Hepatocyte (in vitro differentiated cells): ENCODE data around the gene OPA3. TPM values are rescaled to one million over a fixed set of nuclear protein-coding genes. Genes with fewer than 3 reads are reported as not detected.
A peak's percentile ranks its signal among the peaks of the same experiment; 100 is the strongest.

ENCODE experiments used
- DNase-seq: peaks from one replicate; pipeline ENCODE4 v3.0.0-alpha.2; 2016; ENCODE audit warnings: low spot score
- H2AFZ ChIP-seq: fragments of 200-600 bp; sonication (generic); 2 replicates; pipeline ENCODE4 v1.6.0; 2016; ENCODE audit warnings: antibody characterized with exemption, mild to moderate bottlenecking
- H3K27ac ChIP-seq: fragments of 200-600 bp; sonication (generic); 2 replicates; pipeline ENCODE4 v1.5.1; 2016; ENCODE audit warnings: mild to moderate bottlenecking
- H3K27me3 ChIP-seq: fragments of 200-600 bp; sonication (generic); 2 replicates; pipeline ENCODE4 v1.6.1; 2016
- H3K36me3 ChIP-seq: fragments of 200-600 bp; sonication (generic); replicated peaks from 2 replicates; pipeline ENCODE4 v1.5.1; 2016; ENCODE audit warnings: low read depth; ENCODE audit not compliant: insufficient read depth
- H3K4me1 ChIP-seq: fragments of 200-600 bp; sonication (generic); 2 replicates; pipeline ENCODE4 v1.5.1; 2016; ENCODE audit warnings: mild to moderate bottlenecking, moderate library complexity; ENCODE audit not compliant: insufficient read depth
- H3K4me2 ChIP-seq: fragments of 200-600 bp; sonication (generic); 2 replicates; pipeline ENCODE4 v1.6.0; 2016
- H3K4me3 ChIP-seq: fragments of 200-600 bp; sonication (generic); 2 replicates; pipeline ENCODE4 v1.5.1; 2016; ENCODE audit warnings: mild to moderate bottlenecking
- H3K79me2 ChIP-seq: fragments of 200-600 bp; sonication (generic); 2 replicates; pipeline ENCODE4 v1.6.0; 2017; ENCODE audit warnings: mild to moderate bottlenecking
- H3K9me2 ChIP-seq: fragments of 200-600 bp; sonication (generic); replicated peaks from 2 replicates; pipeline ENCODE4 v1.6.0; 2017; ENCODE audit warnings: mild to moderate bottlenecking; ENCODE audit not compliant: insufficient read depth
- H3K9me3 ChIP-seq: fragments of 200-600 bp; sonication (generic); 2 replicates; pipeline ENCODE4 v1.5.1; 2016; ENCODE audit warnings: low read depth, mild to moderate bottlenecking
- H4K20me1 ChIP-seq: fragments of 200-600 bp; sonication (generic); 2 replicates; pipeline ENCODE4 v1.6.0; 2016; ENCODE audit warnings: mild to moderate bottlenecking; ENCODE audit not compliant: insufficient read depth, poor library complexity, severe bottlenecking
- EZH2 ChIP-seq: fragments of 200-600 bp; sonication (generic); IDR thresholded peaks from 2 replicates; pipeline ENCODE4 v1.6.1; 2016; ENCODE audit warnings: antibody characterized with exemption, mild to moderate bottlenecking, borderline replicate concordance
- EZH2phosphoT487 ChIP-seq: fragments of 200-600 bp; sonication (generic); IDR thresholded peaks from one replicate; pipeline ENCODE4 v1.6.1; 2018; ENCODE audit warnings: antibody characterized with exemption, mild to moderate bottlenecking, low read depth, moderate library complexity; ENCODE audit not compliant: unreplicated experiment, severe bottlenecking
- WGBS: methylation state at CpG from one replicate; pipeline ENCODE4 v1.1.6; 2016; ENCODE audit warnings: low lambda C conversion rate; ENCODE audit errors: missing lambda C conversion rate; 5-methylcytosine and 5-hydroxymethylcytosine counted together
- polyA plus RNA-seq: library from polyadenylated mRNA; unstranded; fragments of >200 nt; fragmentation: Nextera tagmentation; extraction: Ambion mirVana; gene quantifications from 2 replicates; pipeline ENCODE4 v1.2.1, GENCODE V29; 2016
- total RNA-seq: library from RNA; depleted of rRNA; stranded (reverse); fragments of >200 nt; gene quantifications from 2 replicates; pipeline ENCODE4 v1.2.3, GENCODE V29; 2014
- TF ChIP-seq, protein P1 (sequence below): fragments of 200-600 bp; sonication (generic); IDR thresholded peaks from 2 replicates; pipeline ENCODE4 v1.5.1; 2016; ENCODE audit warnings: antibody characterized with exemption, mild to moderate bottlenecking; ENCODE audit not compliant: poor library complexity

The OPA3 gene
- total and polyA plus RNA-seq, 2 experiments from 2014 or later, result 15.0 to 15.1 TPM

- WGBS, result 95% methylated on average over 18 of the region's 20 CpGs
- Histone ChIP-seq H3K4me3 (no peak overlapping the region), H3K4me2 (no peak overlapping the region), H2AFZ (no peak overlapping the region), H3K27ac (no peak overlapping the region), H3K4me1 (peaks cover 6% of the 10 kb centered on the region), H3K27me3 (no peaks in the 10 kb centered on the region), H3K36me3 (no peaks in the 10 kb centered on the region), H3K9me3 (no peaks in the 10 kb centered on the region), H3K9me2 (no peaks in the 10 kb centered on the region), H3K79me2 (no peaks in the 10 kb centered on the region), H4K20me1 (no peaks in the 10 kb centered on the region)
- TF ChIP-seq, protein P1, sequence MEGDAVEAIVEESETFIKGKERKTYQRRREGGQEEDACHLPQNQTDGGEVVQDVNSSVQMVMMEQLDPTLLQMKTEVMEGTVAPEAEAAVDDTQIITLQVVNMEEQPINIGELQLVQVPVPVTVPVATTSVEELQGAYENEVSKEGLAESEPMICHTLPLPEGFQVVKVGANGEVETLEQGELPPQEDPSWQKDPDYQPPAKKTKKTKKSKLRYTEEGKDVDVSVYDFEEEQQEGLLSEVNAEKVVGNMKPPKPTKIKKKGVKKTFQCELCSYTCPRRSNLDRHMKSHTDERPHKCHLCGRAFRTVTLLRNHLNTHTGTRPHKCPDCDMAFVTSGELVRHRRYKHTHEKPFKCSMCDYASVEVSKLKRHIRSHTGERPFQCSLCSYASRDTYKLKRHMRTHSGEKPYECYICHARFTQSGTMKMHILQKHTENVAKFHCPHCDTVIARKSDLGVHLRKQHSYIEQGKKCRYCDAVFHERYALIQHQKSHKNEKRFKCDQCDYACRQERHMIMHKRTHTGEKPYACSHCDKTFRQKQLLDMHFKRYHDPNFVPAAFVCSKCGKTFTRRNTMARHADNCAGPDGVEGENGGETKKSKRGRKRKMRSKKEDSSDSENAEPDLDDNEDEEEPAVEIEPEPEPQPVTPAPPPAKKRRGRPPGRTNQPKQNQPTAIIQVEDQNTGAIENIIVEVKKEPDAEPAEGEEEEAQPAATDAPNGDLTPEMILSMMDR, result no peak
- TF ChIP-seq EZH2, result no peak
- no peak for TF ChIP-seq EZH2phosphoT487
- DNase-seq, result no peak
Measured at GRCh38 chr19:45489216-45489855, 95.3 kb downstream of the OPA3 start.

- 94% methylated on average over 9 of the region's 15 CpGs for WGBS
- no peaks in the 10 kb centered on the region for H3K9me3 ChIP-seq
- H3K27me3 ChIP-seq, result no peaks in the 10 kb centered on the region
- H3K79me2 ChIP-seq, result no peaks in the 10 kb centered on the region
- no peak overlapping the region for H3K4me2 ChIP-seq
- H2AFZ ChIP-seq, result no peak overlapping the region
- no peak overlapping the region for H3K27ac ChIP-seq
- H3K4me1 ChIP-seq, result peaks cover 6% of the 10 kb centered on the region
- H3K36me3 ChIP-seq, result no peaks in the 10 kb centered on the region
- TF ChIP-seq EZH2 (no peak), EZH2phosphoT487 (no peak)
- TF ChIP-seq, protein P1, result no peak
- H3K9me2 ChIP-seq, result no peaks in the 10 kb centered on the region
- H3K4me3 ChIP-seq, result no peak overlapping the region
- DNase-seq, result no peak
- no peaks in the 10 kb centered on the region for H4K20me1 ChIP-seq
Measured at GRCh38 chr19:45488708-45489107, 95.9 kb downstream of the OPA3 start.

DNA sequence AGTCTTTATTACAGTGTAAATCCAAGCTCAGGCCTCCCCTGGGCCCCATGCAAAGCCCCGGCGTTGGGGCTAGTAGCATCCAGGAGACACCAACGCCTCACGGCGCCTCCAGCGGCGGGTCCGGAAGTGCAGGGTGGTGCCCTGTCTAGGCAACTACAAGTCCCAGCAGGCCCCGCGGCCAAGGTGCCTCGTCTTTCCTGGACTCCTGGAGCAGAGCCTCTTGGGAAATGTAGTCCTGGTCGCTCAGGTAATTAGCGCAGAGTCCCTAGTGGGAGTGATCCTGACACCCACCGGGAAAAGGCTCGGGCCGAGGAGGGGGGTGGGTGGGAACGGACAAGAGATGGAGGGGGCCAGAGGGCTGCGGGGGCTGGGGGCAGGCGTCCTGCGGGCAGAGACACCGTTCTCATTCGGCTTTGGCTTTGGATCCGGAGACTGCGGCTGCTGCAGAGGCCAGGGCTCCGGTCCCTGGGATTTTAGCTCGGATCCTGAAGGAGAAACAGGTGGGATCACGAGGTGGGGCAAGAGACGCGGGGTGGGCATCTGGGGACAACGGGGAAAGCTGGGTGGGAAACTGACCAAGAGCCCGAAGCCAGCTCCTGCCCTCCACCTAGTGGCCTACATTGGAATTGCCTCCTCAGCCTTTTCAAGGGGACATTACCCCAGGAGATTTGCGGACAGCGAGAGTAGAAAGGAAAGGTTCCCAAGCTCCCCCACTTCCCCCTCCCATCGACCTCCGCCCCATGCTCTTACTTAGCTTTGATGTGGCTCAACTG is 99.1 kb downstream of the OPA3 start:
- 2% methylated on average over 18 of the region's 35 CpGs for WGBS
- no peaks in the 10 kb centered on the region for H4K20me1 ChIP-seq
- TF ChIP-seq EZH2 (no peak), EZH2phosphoT487 (no peak)
- TF ChIP-seq, protein P1, result peak; percentile 62
- no peaks in the 10 kb centered on the region for H3K36me3 ChIP-seq
- no peaks in the 10 kb centered on the region for H3K27me3 ChIP-seq
- H3K4me3 ChIP-seq, result peak overlapping the region; percentile 78
- H3K4me2 ChIP-seq, result peak overlapping the region; percentile 95
- no peaks in the 10 kb centered on the region for H3K79me2 ChIP-seq
- no peaks in the 10 kb centered on the region for H3K9me2 ChIP-seq
- peak overlapping the region; percentile 78 for H2AFZ ChIP-seq
- peak overlapping the region; percentile 58 for H3K27ac ChIP-seq
- H3K9me3 ChIP-seq, result no peaks in the 10 kb centered on the region
- H3K4me1 ChIP-seq, result no peaks in the 10 kb centered on the region
- DNase-seq, result peak; percentile 98
